Mesendoderm (in vitro differentiated cells): ENCODE results near the gene C9orf50.

ENCODE experiments used
- DNase-seq: peaks from one replicate; pipeline ENCODE4 v3.0.0; 2013
- H2AK5ac ChIP-seq: 2 replicates; pipeline ENCODE4 v1.6.1; 2013; ENCODE audit warnings: low read length, inconsistent platforms
- H2BK120ac ChIP-seq: 2 replicates; pipeline ENCODE4 v1.6.1; 2013; ENCODE audit warnings: low read depth, mild to moderate bottlenecking, low read length, moderate library complexity, mixed read lengths
- H2BK15ac ChIP-seq: replicated peaks from 2 replicates; pipeline ENCODE4 v1.6.1; 2013; ENCODE audit warnings: low read depth, mild to moderate bottlenecking, moderate library complexity
- H2BK5ac ChIP-seq: 2 replicates; pipeline ENCODE4 v1.6.1; 2013; ENCODE audit warnings: low read length, inconsistent platforms
- H3K18ac ChIP-seq: 2 replicates; pipeline ENCODE4 v1.6.1; 2013; ENCODE audit warnings: mild to moderate bottlenecking, low read length, mixed read lengths
- H3K23ac ChIP-seq: one replicate; pipeline ENCODE4 v1.6.1; 2013; ENCODE audit warnings: low read length
- H3K27ac ChIP-seq: 2 replicates; pipeline ENCODE4 v1.5.1; 2013; ENCODE audit warnings: low read depth, mild to moderate bottlenecking, inconsistent platforms, low read length, moderate library complexity
- H3K27me3 ChIP-seq: 2 replicates; pipeline ENCODE4 v1.6.1; 2013; ENCODE audit warnings: low read length, control low read depth, mild to moderate bottlenecking, inconsistent platforms; ENCODE audit not compliant: insufficient read depth, poor library complexity
- H3K36me3 ChIP-seq: 2 replicates; pipeline ENCODE4 v1.6.1; 2013; ENCODE audit warnings: low read length, inconsistent platforms; ENCODE audit not compliant: control insufficient read depth, insufficient read depth
- H3K4ac ChIP-seq: one replicate; pipeline ENCODE4 v1.6.1; 2013; ENCODE audit warnings: low read depth, mild to moderate bottlenecking, low read length, moderate library complexity
- H3K4me1 ChIP-seq: 2 replicates; pipeline ENCODE4 v1.6.1; 2013; ENCODE audit warnings: low read depth, low read length, inconsistent platforms; ENCODE audit not compliant: control insufficient read depth
- H3K4me2 ChIP-seq: 2 replicates; pipeline ENCODE4 v1.6.1; 2013; ENCODE audit warnings: low read length
- H3K4me3 ChIP-seq: 2 replicates; pipeline ENCODE4 v1.5.1; 2013; ENCODE audit warnings: mild to moderate bottlenecking, low read length
- H3K56ac ChIP-seq: one replicate; pipeline ENCODE4 v1.6.1; 2013; ENCODE audit warnings: low read length
- H3K79me1 ChIP-seq: 2 replicates; pipeline ENCODE4 v1.6.1; 2013; ENCODE audit warnings: low read length, inconsistent platforms
- H3K79me2 ChIP-seq: 2 replicates; pipeline ENCODE4 v1.6.1; 2013; ENCODE audit warnings: mild to moderate bottlenecking, low read length; ENCODE audit not compliant: control insufficient read depth, insufficient read depth
- H3K9ac ChIP-seq: 2 replicates; pipeline ENCODE4 v1.6.1; 2013; ENCODE audit warnings: low read length, inconsistent platforms
- H4K5ac ChIP-seq: one replicate; pipeline ENCODE4 v1.6.1; 2013; ENCODE audit warnings: low read length
- H4K8ac ChIP-seq: one replicate; pipeline ENCODE4 v1.6.1; 2013; ENCODE audit warnings: low read depth, mild to moderate bottlenecking, control low read depth, low read length, moderate library complexity
- WGBS: extraction: QIAGEN DNeasy Blood & Tissue Kit; methylation state at CpG from one replicate; pipeline ENCODE4 v1.1.7; 2013; ENCODE audit warnings: low lambda C conversion rate, missing lambda C conversion rate; ENCODE audit not compliant: insufficient coverage; ENCODE audit errors: extremely low coverage; 5-methylcytosine and 5-hydroxymethylcytosine counted together

The C9orf50 gene

DNA sequence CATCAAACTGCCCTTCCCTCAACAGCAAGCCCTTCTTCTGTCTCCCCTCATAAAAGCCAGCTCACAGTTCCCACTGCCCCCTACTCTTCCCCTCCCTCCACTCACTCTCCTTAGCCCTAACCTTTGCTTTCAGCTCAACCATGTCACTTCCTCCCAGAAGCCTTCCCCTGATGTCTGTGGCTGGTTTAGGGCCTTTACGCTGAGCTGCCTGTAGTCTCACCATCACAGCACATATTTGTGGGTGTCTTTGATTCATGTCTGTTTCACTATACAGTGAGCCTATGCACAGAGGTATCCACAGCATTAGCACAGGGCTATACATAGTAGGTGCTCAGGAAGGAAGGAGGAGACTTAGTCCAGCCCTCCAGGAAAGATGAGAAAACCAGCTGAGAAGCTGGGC is 34.7 kb downstream of the C9orf50 start:
- Histone ChIP-seq H3K23ac (no peak overlapping the region), H2AK5ac (no peak overlapping the region), H2BK15ac (no peak overlapping the region), H2BK120ac (no peak overlapping the region), H4K5ac (no peak overlapping the region), H3K56ac (peak overlapping the region; percentile 70), H3K79me2 (no peaks in the 10 kb centered on the region), H3K27ac (no peak overlapping the region), H2BK5ac (no peak overlapping the region), H3K36me3 (no peaks in the 10 kb centered on the region), H3K4ac (no peak overlapping the region), H3K18ac (no peak overlapping the region), H3K79me1 (no peaks in the 10 kb centered on the region), H4K8ac (no peak overlapping the region), H3K9ac (no peak overlapping the region), H3K4me3 (no peak overlapping the region), H3K27me3 (no peaks in the 10 kb centered on the region), H3K4me2 (no peak overlapping the region), H3K4me1 (peaks cover 2% of the 10 kb centered on the region)
- DNase-seq = no peak
- WGBS = no CpG with 5 or more reads among the region's 1 CpG

DNA sequence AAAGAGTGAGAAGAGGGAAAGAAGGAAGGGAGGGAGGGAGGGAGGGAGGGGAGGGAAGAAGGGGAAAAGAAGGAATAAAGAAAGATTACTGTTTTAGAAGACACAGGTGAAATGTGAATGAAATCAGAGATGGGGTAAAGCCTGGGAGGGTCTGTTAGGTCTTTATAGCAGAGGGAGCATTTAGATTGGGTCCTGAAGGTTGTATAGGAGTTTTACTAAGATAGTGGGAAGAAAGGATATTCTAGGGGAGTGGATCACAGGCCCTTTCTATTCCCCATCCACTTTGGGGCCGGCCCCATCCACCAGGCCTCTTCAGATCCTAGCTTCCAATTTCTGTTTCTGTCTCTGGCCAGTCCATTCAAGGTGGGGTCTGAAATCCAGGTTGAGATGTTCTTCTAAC is 35.5 kb downstream of the C9orf50 start:
- Histone ChIP-seq H3K27ac (no peak overlapping the region), H3K4me1 (peaks cover 2% of the 10 kb centered on the region), H3K4me3 (no peak overlapping the region), H3K4me2 (no peak overlapping the region), H2BK15ac (no peak overlapping the region), H2BK120ac (no peak overlapping the region), H3K56ac (no peak overlapping the region), H4K5ac (no peak overlapping the region), H3K79me2 (no peaks in the 10 kb centered on the region), H3K23ac (no peak overlapping the region), H3K9ac (no peak overlapping the region), H3K4ac (no peak overlapping the region), H3K27me3 (no peaks in the 10 kb centered on the region), H3K18ac (no peak overlapping the region), H3K36me3 (no peaks in the 10 kb centered on the region), H3K79me1 (no peaks in the 10 kb centered on the region), H2AK5ac (no peak overlapping the region), H4K8ac (no peak overlapping the region), H2BK5ac (no peak overlapping the region)
- no CpG with 5 or more reads among the region's 1 CpG for WGBS
- no peak for DNase-seq

DNA sequence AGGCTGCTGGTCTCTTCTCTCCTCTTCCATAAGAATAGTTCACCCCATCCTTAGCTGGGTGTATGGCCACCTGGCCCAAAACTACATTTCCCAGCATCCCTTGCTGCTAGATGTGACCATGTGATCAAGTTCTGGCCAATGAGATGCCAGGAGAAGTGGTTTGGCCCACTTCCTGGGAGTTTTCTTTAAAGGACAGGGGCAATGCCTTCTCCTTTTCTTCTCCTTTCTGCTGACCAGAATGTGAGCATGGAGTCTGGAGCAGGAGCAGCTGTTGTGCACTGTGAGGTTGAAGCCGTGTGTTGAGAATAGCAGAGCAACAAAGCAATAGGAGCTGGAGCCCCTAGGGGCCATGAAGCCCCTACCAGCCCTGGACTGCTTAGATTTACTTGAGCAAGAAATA is 36.8 kb downstream of the C9orf50 start:
- H4K8ac ChIP-seq = no peak overlapping the region
- DNase-seq = peak; percentile 94
- peak overlapping the region; percentile 15 for H3K4me2 ChIP-seq
- no peak overlapping the region for H3K4ac ChIP-seq
- H3K56ac ChIP-seq = peak overlapping the region; percentile 9
- H3K18ac ChIP-seq = no peak overlapping the region
- H3K27ac ChIP-seq = no peak overlapping the region
- peak overlapping the region; percentile 6 for H2AK5ac ChIP-seq
- no peak overlapping the region for H3K23ac ChIP-seq
- peak overlapping the region; percentile 63 for H4K5ac ChIP-seq
- H3K36me3 ChIP-seq = no peaks in the 10 kb centered on the region
- no peak overlapping the region for H3K9ac ChIP-seq
- no peaks in the 10 kb centered on the region for H3K79me1 ChIP-seq
- H3K79me2 ChIP-seq = no peaks in the 10 kb centered on the region
- H2BK5ac ChIP-seq = no peak overlapping the region
- H2BK120ac ChIP-seq = no peak overlapping the region
- H3K4me1 ChIP-seq = peaks cover 2% of the 10 kb centered on the region
- H3K4me3 ChIP-seq = no peak overlapping the region
- H3K27me3 ChIP-seq = no peaks in the 10 kb centered on the region
- WGBS = no CpG with 5 or more reads among the region's 1 CpG
- no peak overlapping the region for H2BK15ac ChIP-seq

DNA sequence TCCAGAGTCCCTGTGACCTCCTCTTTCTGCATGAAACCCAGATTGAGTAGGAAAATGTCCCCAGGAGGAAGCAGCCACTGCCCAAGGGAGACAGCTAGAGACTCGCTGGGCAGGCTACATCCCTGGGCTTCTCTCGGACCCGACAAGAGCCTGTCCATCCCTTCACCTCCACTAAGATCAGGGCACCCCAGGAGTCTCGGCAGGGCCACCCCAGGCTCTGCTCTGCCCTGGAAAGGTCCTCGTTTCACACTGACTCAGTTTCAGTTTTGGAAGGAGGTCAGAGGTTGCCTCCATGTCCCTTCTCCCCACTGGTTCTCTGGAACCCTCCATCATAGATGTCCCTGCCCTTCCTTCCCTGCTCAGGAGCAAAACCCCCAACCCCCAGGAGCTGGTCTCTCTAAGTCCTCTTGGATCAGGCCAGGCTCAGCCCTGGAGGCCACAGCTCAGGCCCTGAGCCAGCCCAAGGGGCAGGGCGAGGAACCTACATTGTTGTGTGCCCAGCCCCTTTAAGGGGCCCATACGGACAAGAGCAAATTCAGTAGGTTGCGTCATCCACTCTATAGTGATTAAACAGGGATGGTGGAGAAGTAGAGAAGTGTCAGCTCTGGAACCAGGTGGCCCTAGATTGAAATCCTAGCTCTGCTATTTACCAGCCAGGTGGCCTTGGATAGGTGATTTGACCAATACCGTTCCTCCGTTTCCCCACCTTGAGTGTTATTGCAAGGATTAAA is 37.4 kb downstream of the C9orf50 start:
- no peaks in the 10 kb centered on the region for H3K79me1 ChIP-seq
- no peak overlapping the region for H3K27ac ChIP-seq
- H3K4ac ChIP-seq = no peak overlapping the region
- H3K79me2 ChIP-seq = no peaks in the 10 kb centered on the region
- H3K27me3 ChIP-seq = no peaks in the 10 kb centered on the region
- H3K4me1 ChIP-seq = peaks cover 2% of the 10 kb centered on the region
- no peak overlapping the region for H3K4me3 ChIP-seq
- no peak overlapping the region for H2AK5ac ChIP-seq
- no peak overlapping the region for H2BK120ac ChIP-seq
- H3K56ac ChIP-seq = no peak overlapping the region
- no CpG with 5 or more reads among the region's 10 CpGs for WGBS
- H4K8ac ChIP-seq = no peak overlapping the region
- H3K36me3 ChIP-seq = no peaks in the 10 kb centered on the region
- no peak overlapping the region for H3K4me2 ChIP-seq
- H2BK5ac ChIP-seq = no peak overlapping the region
- H2BK15ac ChIP-seq = no peak overlapping the region
- no peak for DNase-seq
- no peak overlapping the region for H3K9ac ChIP-seq
- no peak overlapping the region for H4K5ac ChIP-seq
- H3K23ac ChIP-seq = no peak overlapping the region
- H3K18ac ChIP-seq = no peak overlapping the region

DNA sequence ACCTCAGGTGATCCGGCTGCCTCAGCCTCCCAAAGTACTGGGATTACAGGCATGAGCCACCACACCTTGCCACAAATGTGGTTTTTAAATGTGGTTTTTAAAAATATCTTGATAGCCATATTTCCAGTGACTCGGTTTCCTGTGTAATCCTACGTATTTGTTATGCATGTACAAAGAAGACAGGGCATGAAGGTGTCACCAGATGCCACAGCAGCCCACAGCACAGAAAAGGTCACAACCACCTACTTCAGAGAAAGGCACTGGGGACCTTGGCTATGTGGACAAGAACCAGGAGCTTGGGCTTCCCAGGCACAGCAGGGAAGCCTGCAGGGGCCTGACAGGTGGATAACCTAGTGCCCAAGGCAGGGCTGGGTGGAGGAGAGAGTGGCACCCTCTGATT is 38.0 kb downstream of the C9orf50 start:
- no peak for DNase-seq
- Histone ChIP-seq H3K4me1 (peaks cover 2% of the 10 kb centered on the region), H2AK5ac (no peak overlapping the region), H3K4me2 (no peak overlapping the region), H3K27ac (no peak overlapping the region), H2BK120ac (no peak overlapping the region), H3K18ac (no peak overlapping the region), H3K79me2 (no peaks in the 10 kb centered on the region), H3K23ac (no peak overlapping the region), H3K27me3 (no peaks in the 10 kb centered on the region), H3K36me3 (no peaks in the 10 kb centered on the region), H4K5ac (no peak overlapping the region), H3K9ac (no peak overlapping the region), H2BK15ac (no peak overlapping the region), H3K4ac (no peak overlapping the region), H2BK5ac (no peak overlapping the region), H3K79me1 (no peaks in the 10 kb centered on the region), H4K8ac (no peak overlapping the region), H3K56ac (no peak overlapping the region), H3K4me3 (no peak overlapping the region)
- WGBS = no CpG with 5 or more reads among the region's 3 CpGs
